ENCODE results near the gene RNF186.

- TF ChIP-seq CTCF (conservative IDR thresholded peaks at IDR 0.05; ENCODE audit: low read length) (no peak), EZH2phosphoT487 (IDR thresholded peaks at IDR 0.05; ENCODE audit: borderline replicate concordance) (no peak)
Observed at GRCh38 chr1:19850214-19850613, 35.1 kb upstream of the RNF186 start.
